ENCODE results near the gene SPCS3. TPM values are rescaled to one million over a fixed set of nuclear protein-coding genes. Genes with fewer than 3 reads are reported as not detected.

SPCS3 gene
- total RNA-seq = 99.0 and 110 TPM in 2 replicates

GRCh38 chr4:176319704-176320339 lies at the start of gene SPCS3:
SPCS3 (plus strand) TSS chr4:176319966; CDS start chr4:176320077, 111 bp downstream.

Other genes with a start within 250 kb of the SPCS3 start
- 0.32 TPM in 1 of 2 replicates, not detected in the other for gene SPATA4, start 124.4 kb upstream of the SPCS3 start, total RNA-seq
- gene ASB5, start 50.7 kb upstream of the SPCS3 start, total RNA-seq = 1.7 and 1.8 TPM in 2 replicates